Left forelimb (tissue), 1 donor: ENCODE data around the gene FKRP.
"Not testable (repeated sequence)": the region's sequence is repeated elsewhere in the genome, so short reads cannot be mapped to it uniquely, and the experiment has no call there.

Experiments used
- DNase-seq: peaks from one replicate; pipeline ENCODE4 v3.0.0-alpha.2; 2018; ENCODE audit warnings: low spot score

FKRP gene

GRCh38 chr19:46786236-46787039, 40.6 kb downstream of the FKRP start:
- DNase-seq, result peak; percentile 86

GRCh38 chr19:46787040-46787330, 41.1 kb downstream of the FKRP start:
- no peak for DNase-seq

- peak; percentile 72 for DNase-seq
Measured at GRCh38 chr19:46787331-46788261, 41.7 kb downstream of the FKRP start.

GRCh38 chr19:46788262-46788967, 42.6 kb downstream of the FKRP start, which contains the start of gene SLC1A5:
Gene SLC1A5 (minus strand): TSS chr19:46788594. CDS start chr19:46787965, 629 bp downstream.
- DNase-seq, result peak; percentile 96

GRCh38 chr19:46788968-46789338, 43.1 kb downstream of the FKRP start:
- no peak for DNase-seq

GRCh38 chr19:46789371-46789770, 43.5 kb downstream of the FKRP start:
- DNase-seq, result no peak

- no peak for DNase-seq
Measured at GRCh38 chr19:46791944-46792343, 46.1 kb downstream of the FKRP start.

GRCh38 chr19:46797881-46798280, 52.0 kb downstream of the FKRP start:
- DNase-seq, result no peak

GRCh38 chr19:46798713-46799112, 52.9 kb downstream of the FKRP start:
- no peak for DNase-seq

- DNase-seq, result no peak
Measured at GRCh38 chr19:46802152-46802551, 56.3 kb downstream of the FKRP start.

GRCh38 chr19:46803555-46803954, 57.7 kb downstream of the FKRP start:
- no peak for DNase-seq

- DNase-seq, result not testable (repeated sequence)
Measured at GRCh38 chr19:46804432-46804831, 58.6 kb downstream of the FKRP start.

GRCh38 chr19:46806656-46807055, 60.8 kb downstream of the FKRP start:
- no peak for DNase-seq
